ENCODE data around the gene BCL3.
"Not testable (repeated sequence)": the region's sequence is repeated elsewhere in the genome, so short reads cannot be mapped to it uniquely, and the experiment has no call there.

BCL3 gene, protein sequence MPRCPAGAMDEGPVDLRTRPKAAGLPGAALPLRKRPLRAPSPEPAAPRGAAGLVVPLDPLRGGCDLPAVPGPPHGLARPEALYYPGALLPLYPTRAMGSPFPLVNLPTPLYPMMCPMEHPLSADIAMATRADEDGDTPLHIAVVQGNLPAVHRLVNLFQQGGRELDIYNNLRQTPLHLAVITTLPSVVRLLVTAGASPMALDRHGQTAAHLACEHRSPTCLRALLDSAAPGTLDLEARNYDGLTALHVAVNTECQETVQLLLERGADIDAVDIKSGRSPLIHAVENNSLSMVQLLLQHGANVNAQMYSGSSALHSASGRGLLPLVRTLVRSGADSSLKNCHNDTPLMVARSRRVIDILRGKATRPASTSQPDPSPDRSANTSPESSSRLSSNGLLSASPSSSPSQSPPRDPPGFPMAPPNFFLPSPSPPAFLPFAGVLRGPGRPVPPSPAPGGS

GRCh38 chr19:44748426-44749254, at the start of gene BCL3:
Gene BCL3 (plus strand): TSS chr19:44748708. CDS start chr19:44748791, 83 bp downstream.
- peak; percentile 60 for DNase-seq

GRCh38 chr19:44700547-44700946, 48.0 kb upstream of the BCL3 start:
- no peak for DNase-seq

- no peak for DNase-seq
Observed at GRCh38 chr19:44701228-44701627, 47.3 kb upstream of the BCL3 start.

DNA sequence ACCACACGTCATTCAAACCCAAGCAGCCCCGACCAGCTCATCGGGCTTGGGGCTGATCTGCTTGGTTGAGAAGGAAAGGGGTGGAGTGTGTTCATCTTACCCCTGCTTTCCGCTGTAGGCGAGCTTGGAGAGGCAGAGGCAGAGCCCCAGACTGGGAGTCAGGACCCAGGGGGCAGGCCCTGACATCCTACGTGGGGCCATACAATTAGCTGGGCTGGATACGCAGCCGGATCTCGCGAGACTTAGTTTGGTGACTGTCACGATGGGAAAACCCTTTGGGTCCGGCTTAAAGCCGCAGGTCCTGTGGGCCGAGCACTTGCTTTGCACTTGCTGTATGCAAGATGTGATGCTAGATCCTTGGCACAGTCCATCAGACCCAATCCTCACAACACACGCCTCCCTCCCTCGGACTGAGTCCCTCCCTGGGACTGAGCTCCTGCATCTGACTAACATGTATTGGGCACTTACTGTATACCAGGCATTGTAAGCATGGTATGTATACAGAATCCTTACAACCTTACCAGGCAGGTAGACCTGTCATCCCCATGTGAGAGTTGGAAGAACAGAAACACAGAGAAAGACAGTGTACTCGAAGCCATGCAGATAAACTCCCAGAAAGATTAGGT, 45.8 kb upstream of the BCL3 start:
- no peak for DNase-seq

DNA sequence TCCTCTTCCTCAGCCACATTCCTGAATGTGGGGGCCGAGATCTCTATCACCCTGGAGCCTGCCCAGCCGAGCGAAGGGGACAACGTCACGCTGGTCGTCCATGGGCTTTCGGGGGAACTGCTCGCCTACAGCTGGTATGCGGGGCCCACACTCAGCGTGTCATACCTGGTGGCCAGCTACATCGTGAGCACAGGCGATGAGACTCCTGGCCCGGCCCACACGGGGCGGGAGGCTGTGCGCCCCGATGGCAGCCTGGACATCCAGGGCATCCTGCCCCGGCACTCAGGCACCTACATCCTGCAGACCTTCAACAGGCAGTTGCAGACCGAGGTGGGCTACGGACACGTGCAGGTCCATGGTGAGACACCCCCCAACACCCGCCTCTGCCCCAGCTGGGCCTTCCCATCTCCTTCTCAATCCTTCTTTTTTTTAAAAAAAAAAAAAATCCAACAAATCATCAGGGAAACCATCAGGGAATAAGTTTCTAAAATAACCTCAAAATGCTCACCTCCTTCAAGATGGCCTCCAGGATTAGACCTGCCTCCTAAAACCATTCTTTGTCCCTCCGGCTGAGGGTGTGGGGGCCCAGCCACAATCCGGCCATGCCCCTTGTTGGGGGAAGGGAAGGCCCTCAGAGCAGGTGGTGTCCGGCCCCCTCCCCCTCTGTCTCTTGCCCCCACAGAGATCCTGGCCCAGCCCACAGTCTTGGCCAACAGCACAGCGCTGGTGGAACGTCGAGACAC, 45.0 kb upstream of the BCL3 start:
- DNase-seq = no peak

DNA sequence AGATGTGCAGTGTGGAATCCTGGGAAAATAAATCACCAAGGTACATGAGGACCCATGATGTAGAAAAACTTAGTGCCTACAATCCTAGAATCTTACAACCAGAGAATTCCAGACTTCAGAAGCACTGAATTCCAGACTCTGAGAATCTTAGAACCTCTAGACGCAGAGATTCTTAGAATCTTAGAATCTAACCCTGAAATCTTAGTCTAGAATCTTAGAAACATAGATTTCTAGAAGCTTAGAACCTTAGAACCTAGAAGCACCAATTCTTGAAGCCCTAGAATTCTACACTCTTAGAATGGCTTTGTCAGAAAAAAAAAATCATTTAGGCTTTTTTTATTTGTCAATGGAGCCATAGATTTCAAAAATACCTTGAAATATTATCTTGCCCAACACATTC, 43.5 kb upstream of the BCL3 start:
- DNase-seq = no peak

- no peak for DNase-seq
Observed at GRCh38 chr19:44705502-44706010, 43.0 kb upstream of the BCL3 start.

DNA sequence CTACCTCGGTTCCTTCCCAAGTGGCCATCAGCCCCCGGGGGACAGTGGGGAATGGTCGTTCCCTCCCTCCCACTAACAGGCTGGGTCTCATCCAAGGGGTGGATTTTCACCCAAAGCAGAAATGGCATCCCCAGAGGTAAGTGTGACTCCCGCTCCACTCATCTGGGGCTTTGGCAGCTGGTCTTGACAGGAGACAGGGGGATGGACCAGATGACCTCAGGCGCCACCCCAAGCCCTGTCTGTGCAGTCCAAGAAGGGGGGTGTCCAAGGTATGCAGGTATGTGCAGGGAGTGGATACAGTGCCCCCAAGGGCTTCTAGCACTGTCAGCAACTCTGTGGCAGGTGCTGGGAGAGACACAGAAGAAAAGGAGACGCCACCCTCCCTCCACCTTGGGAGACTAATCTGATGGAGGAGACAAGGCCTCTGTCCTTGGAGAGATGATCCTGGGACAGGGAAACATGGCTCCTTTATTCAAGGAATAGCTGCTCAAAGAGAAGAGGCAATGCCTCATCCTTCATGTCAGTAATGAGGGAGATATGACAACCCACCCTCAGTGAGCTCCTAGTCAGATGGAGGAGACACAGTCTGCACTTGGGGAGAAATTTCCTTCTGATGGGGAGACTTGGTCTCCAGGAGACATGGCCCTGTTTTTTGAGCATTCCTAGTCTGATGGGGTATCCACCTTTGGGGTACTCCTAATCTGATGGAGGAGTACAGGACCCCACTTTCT, 41.8 kb upstream of the BCL3 start:
- DNase-seq = no peak

GRCh38 chr19:44707794-44708193, 40.7 kb upstream of the BCL3 start:
- no peak for DNase-seq

GRCh38 chr19:44708940-44709339, 39.6 kb upstream of the BCL3 start:
- no peak for DNase-seq

GRCh38 chr19:44709434-44710266, 38.9 kb upstream of the BCL3 start:
- DNase-seq = not testable (repeated sequence)

GRCh38 chr19:44710483-44710882, 38.0 kb upstream of the BCL3 start:
- DNase-seq = no peak

- no peak for DNase-seq
Observed at GRCh38 chr19:44712864-44713515, 35.5 kb upstream of the BCL3 start.

- DNase-seq = no peak
Observed at GRCh38 chr19:44714597-44715169, 33.8 kb upstream of the BCL3 start.

- no peak for DNase-seq
Observed at GRCh38 chr19:44717603-44718002, 30.9 kb upstream of the BCL3 start.

GRCh38 chr19:44718441-44719261, 29.9 kb upstream of the BCL3 start:
- no peak for DNase-seq

DNA sequence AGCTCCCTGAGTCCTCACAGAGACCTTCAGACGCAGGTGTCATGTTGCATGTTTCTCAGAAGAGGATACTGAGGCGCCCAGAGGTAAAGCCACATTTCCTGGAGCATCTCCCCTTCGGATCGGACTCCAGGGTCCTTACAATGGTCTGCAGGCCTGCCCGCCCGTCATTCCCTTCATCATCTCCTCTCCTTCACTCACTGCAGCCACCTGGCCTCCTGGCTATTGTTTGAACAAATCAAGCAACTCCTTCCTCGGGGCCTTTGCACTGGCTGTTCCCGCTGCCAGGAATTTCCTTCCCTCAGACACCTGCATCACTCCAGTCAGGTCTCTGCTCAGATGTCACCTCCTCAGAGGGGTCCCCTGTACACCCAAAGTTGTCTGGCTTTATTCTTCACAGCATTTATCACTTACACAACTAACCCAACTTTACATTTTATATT, 29.2 kb upstream of the BCL3 start:
- DNase-seq = no peak

GRCh38 chr19:44720396-44720795, 28.1 kb upstream of the BCL3 start:
- not testable (repeated sequence) for DNase-seq

DNA sequence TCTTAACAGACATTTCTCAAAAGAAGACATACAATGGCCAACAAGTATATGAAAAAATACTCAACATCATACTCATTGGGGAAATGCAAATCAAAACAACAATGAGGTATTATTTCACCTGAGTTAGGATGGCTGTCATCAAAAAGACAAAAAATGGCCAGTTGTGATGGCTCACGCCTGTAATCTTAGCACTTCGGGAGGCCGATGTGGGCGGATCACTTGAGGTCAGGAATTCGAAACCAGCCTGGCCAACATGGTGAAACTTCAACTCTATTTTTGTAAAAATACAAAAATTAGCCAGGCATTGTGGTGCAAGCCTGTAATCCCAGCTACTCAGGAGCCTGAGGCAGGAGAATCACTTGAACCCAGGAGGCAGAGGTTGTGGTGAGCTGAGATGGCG, 27.6 kb upstream of the BCL3 start:
- DNase-seq = no peak

Data from T1000 (cell line).